ENCODE data around the gene CCDC172. TPM values are rescaled to one million over a fixed set of nuclear protein-coding genes. Genes with fewer than 3 reads are reported as not detected.

Gene CCDC172
- total and polyA plus RNA-seq, 2 of the 8 experiments (the other 6 are each of a cell fraction or from before 2014, with no cell fraction given) = 1.1 to 3.6 TPM

- no peak for TF ChIP-seq SRF (IDR thresholded peaks at IDR 0.05; ENCODE audit: low read depth, low read length)
- TF ChIP-seq RFX5 (IDR thresholded peaks at IDR 0.05; ENCODE audit: borderline replicate concordance, low read depth, low read length) = no peak
Measured at GRCh38 chr10:116289652-116290051, 34.6 kb upstream of the CCDC172 start (continued).

- Histone ChIP-seq H4K20me1 (replicated peaks in 1 of 2; ENCODE audit: control insufficient read depth in 1 of 2, insufficient read depth in 2 of 2, low read length in 2 of 2) (no peaks in the 10 kb centered on the region), H4K8ac (ENCODE audit: extremely low read depth, insufficient read depth, low read length) (no peak overlapping the region), H2BK12ac (ENCODE audit: low read depth, low read length) (no peak overlapping the region), H3K18ac (ENCODE audit: extremely low read depth, low read length) (no peak overlapping the region), H2BK120ac (replicated peaks; ENCODE audit: low read depth, low read length) (no peak overlapping the region), H3K4me3 (ENCODE audit: extremely low read depth in 1 of 4, insufficient read depth in 2 of 4, low read depth in 3 of 4, low read length in 4 of 4) (no peak overlapping the region), H2AFZ (ENCODE audit: low read length) (no peak overlapping the region), H3K4me2 (ENCODE audit: insufficient read depth in 1 of 2, low read depth in 2 of 2, low read length in 2 of 2) (no peak overlapping the region), H3K23ac (ENCODE audit: insufficient read length) (no peak overlapping the region), H4K91ac (replicated peaks; ENCODE audit: insufficient read length, low read length) (no peak overlapping the region), H3K14ac (ENCODE audit: insufficient read length) (no peak overlapping the region), H2AK5ac (ENCODE audit: low read depth, low read length) (no peak overlapping the region), H3K9ac (replicated peaks in 1 of 4; ENCODE audit: extremely low read depth in 1 of 4, low read depth in 3 of 4, low read length in 3 of 4) (no peak overlapping the region), H3K27ac (ENCODE audit: low read depth, low read length) (no peak overlapping the region), H4K5ac (ENCODE audit: insufficient read length, low read depth, low read length) (no peak overlapping the region), H3K79me2 (ENCODE audit: control insufficient read depth in 1 of 2, insufficient read depth in 2 of 2, low read length in 2 of 2) (no peaks in the 10 kb centered on the region), H3K23me2 (ENCODE audit: low read depth, low read length) (no peaks in the 10 kb centered on the region), H3K9me3 (ENCODE audit: insufficient read depth in 2 of 2, low read depth in 1 of 2, low read length in 1 of 2) (no peaks in the 10 kb centered on the region), H3K4me1 (replicated peaks in 1 of 4; ENCODE audit: control insufficient read depth in 3 of 4, insufficient read depth in 4 of 4, low read length in 3 of 4) (no peaks in the 10 kb centered on the region), H3K79me1 (ENCODE audit: low read depth, low read length) (no peaks in the 10 kb centered on the region), H3K36me3 (ENCODE audit: control insufficient read depth in 2 of 4, insufficient read depth in 4 of 4, low read length in 3 of 4) (no peaks in the 10 kb centered on the region), H2BK20ac (ENCODE audit: low read length) (no peak overlapping the region), H3K4ac (replicated peaks; ENCODE audit: insufficient read length, low read depth, low read length) (no peak overlapping the region), H2BK15ac (ENCODE audit: low read length) (no peak overlapping the region), H3K27me3 (replicated peaks in 1 of 4; ENCODE audit: control insufficient read depth in 3 of 4, extremely low read depth in 1 of 4, insufficient read depth in 3 of 4, low read length in 3 of 4) (no peaks in the 10 kb centered on the region), H2BK5ac (ENCODE audit: low read depth, low read length) (no peak overlapping the region), H3K56ac (replicated peaks; ENCODE audit: insufficient read length, low read depth, low read length) (no peak overlapping the region)
- FAIRE-seq (no peak), DNase-seq (ENCODE audit: low read depth in 1 of 2, low spot score in 2 of 2) (no peak)
- no peak for TF ChIP-seq CBX5 (IDR thresholded peaks at IDR 0.05; ENCODE audit: low read depth, low read length)
- no peak for TF ChIP-seq SP4 (IDR thresholded peaks at IDR 0.05; ENCODE audit: low read length)
- TF ChIP-seq SIX5 (IDR thresholded peaks at IDR 0.05; ENCODE audit: low read depth, low read length) = no peak
- no peak for TF ChIP-seq CEBPB (IDR thresholded peaks at IDR 0.05; ENCODE audit: low read depth, low read length)
- TF ChIP-seq POLR2AphosphoS5 (IDR thresholded peaks at IDR 0.05; ENCODE audit: low read depth, low read length) = no peak
- TF ChIP-seq SRF (IDR thresholded peaks at IDR 0.05; ENCODE audit: low read depth, low read length) = no peak
- no peak for TF ChIP-seq POU5F1 (IDR thresholded peaks at IDR 0.05; ENCODE audit: low read depth, low read length)
- no peak for TF ChIP-seq USF2 (IDR thresholded peaks at IDR 0.05; ENCODE audit: low read length)
- TF ChIP-seq PHF8 (conservative IDR thresholded peaks at IDR 0.05; ENCODE audit: low read depth, low read length) = no peak
- no peak for TF ChIP-seq KDM4A (IDR thresholded peaks at IDR 0.05; ENCODE audit: low read depth, low read length, severe bottlenecking)
- ChIA-PET POLR2A (ENCODE audit: partially characterized antibody) (no interaction called here), CTCF (ENCODE audit: partially characterized antibody) (no interaction called here)
Measured at GRCh38 chr10:116292493-116292892, 31.8 kb upstream of the CCDC172 start.
